WTC11 (cell line): ENCODE data around the gene LAMP1. TPM values are rescaled to one million over a fixed set of nuclear protein-coding genes. Genes with fewer than 3 reads are reported as not detected.

Source experiments
- ATAC-seq: fragments of 200-7000 bp; cut with Tn5 transposase; 2 replicates; pipeline ENCODE4 v1.10.0; 2021; ENCODE audit warnings: mild to moderate bottlenecking, moderate library complexity
- CTCF ChIA-PET: fragments of 300-600 bp; sonication (Branson Sonifier 250); formaldehyde crosslinking; loops from one replicate; lab custom pipeline; 2021; ENCODE audit warnings: antibody characterized with exemption; lab: Charles Lee
- POLR2A ChIA-PET: fragments of 350-600 bp; sonication (Branson Sonifier 250); formaldehyde crosslinking; loops from one replicate; lab custom pipeline; 2021; ENCODE audit warnings: antibody characterized with exemption; lab: Charles Lee
- DNase-seq: peaks from one replicate; pipeline ENCODE4 v3.0.0; 2021; ENCODE audit warnings: low spot score
- H3K27ac Mint-ChIP-seq: 2 replicates; pipeline ENCODE4 v1.8.0; 2021; ENCODE audit warnings: mixed read lengths
- H3K27me3 Mint-ChIP-seq: 2 replicates; pipeline ENCODE4 v1.8.0; 2021; ENCODE audit warnings: low read depth, mild to moderate bottlenecking, moderate library complexity, mixed read lengths
- H3K36me3 Mint-ChIP-seq: 2 replicates; pipeline ENCODE4 v1.8.0; 2021; ENCODE audit warnings: mixed read lengths
- H3K4me1 Mint-ChIP-seq: 2 replicates; pipeline ENCODE4 v1.8.0; 2022; ENCODE audit warnings: mixed read lengths
- H3K4me3 Mint-ChIP-seq: 2 replicates; pipeline ENCODE4 v1.8.0; 2021; ENCODE audit warnings: mild to moderate bottlenecking, moderate library complexity, mixed read lengths
- H3K9me3 Mint-ChIP-seq: 2 replicates; pipeline ENCODE4 v1.8.0; 2021; ENCODE audit warnings: mixed read lengths
- ATF1 ChIP-seq: sonication (generic); formaldehyde crosslinking; IDR thresholded peaks from 2 replicates; pipeline ENCODE4 v1.8.1; 2023; ENCODE audit warnings: mild to moderate bottlenecking, moderate library complexity, missing genetic modification reagents
- ATF2 ChIP-seq: sonication (generic); formaldehyde crosslinking; IDR thresholded peaks from 2 replicates; pipeline ENCODE4 v1.8.1; 2022; ENCODE audit warnings: low read depth, missing genetic modification reagents, borderline replicate concordance
- ATF6 ChIP-seq: sonication (generic); formaldehyde crosslinking; IDR thresholded peaks from 2 replicates; pipeline ENCODE4 v1.8.1; 2023; ENCODE audit warnings: mild to moderate bottlenecking, missing genetic modification reagents
- E2F1 ChIP-seq: sonication (generic); formaldehyde crosslinking; IDR thresholded peaks from 2 replicates; pipeline ENCODE4 v1.8.0; 2022; ENCODE audit warnings: mild to moderate bottlenecking, missing genetic modification reagents
- GRHL2 ChIP-seq: fragments of 250-450 bp; sonication (Bioruptor Pico); IDR thresholded peaks from 2 replicates; pipeline ENCODE4 v1.8.0; 2022; ENCODE audit warnings: mild to moderate bottlenecking, moderate library complexity; ENCODE audit not compliant: insufficient replicate concordance, severe bottlenecking
- GTF2I ChIP-seq: fragments of 250-450 bp; sonication (Bioruptor Pico); conservative IDR thresholded peaks from 2 replicates; pipeline ENCODE4 v1.4.0; 2021; ENCODE audit warnings: mild to moderate bottlenecking
- JAZF1 ChIP-seq: fragments of 250-450 bp; sonication (Bioruptor Pico); IDR thresholded peaks from 2 replicates; pipeline ENCODE4 v1.9.0; 2021; ENCODE audit warnings: moderate library complexity, mild to moderate bottlenecking, inconsistent platforms
- NFATC4 ChIP-seq: fragments of 250-450 bp; sonication (Bioruptor Pico); IDR thresholded peaks from 2 replicates; pipeline ENCODE4 v1.9.0; 2021; ENCODE audit warnings: mild to moderate bottlenecking
- NFE2L1 ChIP-seq: sonication (generic); formaldehyde crosslinking; IDR thresholded peaks from 2 replicates; pipeline ENCODE4 v1.8.1; 2023; ENCODE audit warnings: missing genetic modification reagents
- NR3C1 ChIP-seq: sonication (generic); formaldehyde crosslinking; conservative IDR thresholded peaks from 2 replicates; pipeline ENCODE4 v1.8.1; 2023; ENCODE audit warnings: low read depth, mild to moderate bottlenecking, missing genetic modification reagents
- PRRX2 ChIP-seq: fragments of 250-450 bp; sonication (Bioruptor Pico); IDR thresholded peaks from 2 replicates; pipeline ENCODE4 v1.8.0; 2021; ENCODE audit warnings: mild to moderate bottlenecking
- SMAD3 ChIP-seq: sonication (generic); formaldehyde crosslinking; IDR thresholded peaks from 2 replicates; pipeline ENCODE4 v1.8.0; 2022; ENCODE audit warnings: missing genetic modification reagents, mild to moderate bottlenecking, borderline replicate concordance
- SP1 ChIP-seq: sonication (generic); formaldehyde crosslinking; conservative IDR thresholded peaks from 2 replicates; pipeline ENCODE4 v1.8.1; 2022; ENCODE audit warnings: missing genetic modification reagents
- ZNF281 ChIP-seq: sonication (generic); formaldehyde crosslinking; IDR thresholded peaks from 2 replicates; pipeline ENCODE4 v1.8.0; 2023; ENCODE audit warnings: mild to moderate bottlenecking, missing genetic modification reagents
- ZNF317 ChIP-seq: sonication (generic); formaldehyde crosslinking; IDR thresholded peaks from 2 replicates; pipeline ENCODE4 v1.8.1; 2023; ENCODE audit warnings: low read depth, mild to moderate bottlenecking, moderate library complexity, missing genetic modification reagents, borderline replicate concordance
- total RNA-seq: library from RNA; stranded (reverse); gene quantifications from 3 replicates; pipeline ENCODE4 v1.2.3, GENCODE V29; 2021
- TF ChIP-seq, protein P1 (sequence below): sonication (generic); formaldehyde crosslinking; IDR thresholded peaks from 2 replicates; pipeline ENCODE4 v1.8.0; 2023; ENCODE audit warnings: missing genetic modification reagents, mild to moderate bottlenecking, borderline replicate concordance

Gene LAMP1
- total RNA-seq, 1 experiment from 2014 or later = 150 TPM

DNA sequence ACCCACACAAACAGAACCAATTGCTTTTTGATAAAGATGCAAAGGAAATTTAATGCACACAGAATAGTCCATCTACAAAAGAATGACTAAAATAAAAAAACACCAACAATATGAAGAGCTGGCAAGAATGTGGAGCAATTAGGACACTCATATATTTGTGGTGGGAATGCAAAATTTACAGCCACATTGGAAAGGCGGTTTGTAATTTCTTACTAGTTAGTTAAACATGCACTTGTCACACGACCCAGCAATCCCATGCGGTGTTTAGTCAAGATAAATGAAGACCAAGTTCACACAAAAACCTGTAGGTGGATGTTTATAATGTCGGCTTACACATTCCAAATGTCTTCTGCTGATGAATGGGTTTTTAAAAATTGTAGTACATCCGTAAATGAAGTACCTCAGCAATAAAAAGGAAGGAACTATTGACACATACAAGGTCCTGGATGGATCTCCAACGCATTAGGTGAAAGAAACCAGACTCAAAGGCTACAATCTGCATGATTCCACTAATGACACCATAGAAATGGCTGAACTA lies 61.7 kb downstream of the LAMP1 start:
- CTCF ChIA-PET = interaction anchor here (1.2 to 1.6 kb wide), 2 partner anchors 32 to 35 kb away, joined by 3 to 4 read pairs; no protein-coding TSS in a partner anchor
- POLR2A ChIA-PET = no interaction called here
- ATAC-seq = no peak
- H3K36me3 Mint-ChIP-seq = peaks cover 39% of the 10 kb centered on the region
- H3K27ac Mint-ChIP-seq = peak overlapping the region; percentile 62; the same call in 1 of the 2 replicates
- TF ChIP-seq, protein P1, sequence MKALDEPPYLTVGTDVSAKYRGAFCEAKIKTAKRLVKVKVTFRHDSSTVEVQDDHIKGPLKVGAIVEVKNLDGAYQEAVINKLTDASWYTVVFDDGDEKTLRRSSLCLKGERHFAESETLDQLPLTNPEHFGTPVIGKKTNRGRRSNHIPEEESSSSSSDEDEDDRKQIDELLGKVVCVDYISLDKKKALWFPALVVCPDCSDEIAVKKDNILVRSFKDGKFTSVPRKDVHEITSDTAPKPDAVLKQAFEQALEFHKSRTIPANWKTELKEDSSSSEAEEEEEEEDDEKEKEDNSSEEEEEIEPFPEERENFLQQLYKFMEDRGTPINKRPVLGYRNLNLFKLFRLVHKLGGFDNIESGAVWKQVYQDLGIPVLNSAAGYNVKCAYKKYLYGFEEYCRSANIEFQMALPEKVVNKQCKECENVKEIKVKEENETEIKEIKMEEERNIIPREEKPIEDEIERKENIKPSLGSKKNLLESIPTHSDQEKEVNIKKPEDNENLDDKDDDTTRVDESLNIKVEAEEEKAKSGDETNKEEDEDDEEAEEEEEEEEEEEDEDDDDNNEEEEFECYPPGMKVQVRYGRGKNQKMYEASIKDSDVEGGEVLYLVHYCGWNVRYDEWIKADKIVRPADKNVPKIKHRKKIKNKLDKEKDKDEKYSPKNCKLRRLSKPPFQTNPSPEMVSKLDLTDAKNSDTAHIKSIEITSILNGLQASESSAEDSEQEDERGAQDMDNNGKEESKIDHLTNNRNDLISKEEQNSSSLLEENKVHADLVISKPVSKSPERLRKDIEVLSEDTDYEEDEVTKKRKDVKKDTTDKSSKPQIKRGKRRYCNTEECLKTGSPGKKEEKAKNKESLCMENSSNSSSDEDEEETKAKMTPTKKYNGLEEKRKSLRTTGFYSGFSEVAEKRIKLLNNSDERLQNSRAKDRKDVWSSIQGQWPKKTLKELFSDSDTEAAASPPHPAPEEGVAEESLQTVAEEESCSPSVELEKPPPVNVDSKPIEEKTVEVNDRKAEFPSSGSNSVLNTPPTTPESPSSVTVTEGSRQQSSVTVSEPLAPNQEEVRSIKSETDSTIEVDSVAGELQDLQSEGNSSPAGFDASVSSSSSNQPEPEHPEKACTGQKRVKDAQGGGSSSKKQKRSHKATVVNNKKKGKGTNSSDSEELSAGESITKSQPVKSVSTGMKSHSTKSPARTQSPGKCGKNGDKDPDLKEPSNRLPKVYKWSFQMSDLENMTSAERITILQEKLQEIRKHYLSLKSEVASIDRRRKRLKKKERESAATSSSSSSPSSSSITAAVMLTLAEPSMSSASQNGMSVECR (CRISPR knock-in tag) = no peak
- no peak for TF ChIP-seq ZNF317 (CRISPR knock-in tag)
- no peak for TF ChIP-seq SP1 (CRISPR knock-in tag)
- no peak for TF ChIP-seq GRHL2 (CRISPR knock-in tag)
- no peak for TF ChIP-seq ATF6 (CRISPR knock-in tag)
- TF ChIP-seq SMAD3 = no peak
- TF ChIP-seq NR3C1 (CRISPR knock-in tag) = no peak
- no peaks in the 10 kb centered on the region for H3K27me3 Mint-ChIP-seq
- no peaks in the 10 kb centered on the region for H3K9me3 Mint-ChIP-seq
- H3K4me3 Mint-ChIP-seq = no peak overlapping the region
- DNase-seq = no peak
- H3K4me1 Mint-ChIP-seq = peaks cover 3% of the 10 kb centered on the region; the same call in 1 of the 2 replicates

DNA sequence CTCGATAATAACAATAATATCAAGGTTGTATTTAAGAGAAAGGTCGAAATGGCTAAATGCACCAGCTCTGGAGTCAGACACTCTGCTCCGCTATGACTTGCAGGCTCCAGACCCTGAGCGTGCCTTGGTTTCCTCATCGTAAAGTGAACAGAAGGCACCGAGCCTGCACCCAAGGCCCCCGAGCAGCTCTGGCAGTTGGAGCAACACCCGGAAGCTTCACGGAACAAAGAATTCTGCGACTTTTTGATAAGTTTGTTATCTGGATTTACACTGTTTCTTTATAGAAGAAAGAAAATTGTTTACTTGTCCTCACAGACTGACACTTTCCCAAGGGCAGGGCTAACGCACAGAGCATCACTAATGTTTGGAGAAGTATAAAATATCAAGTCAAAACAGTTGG lies 62.5 kb downstream of the LAMP1 start:
- Mint-ChIP-seq H3K4me1 (peaks cover 3% of the 10 kb centered on the region; the same call in 1 of the 2 replicates), H3K27ac (no peak overlapping the region), H3K27me3 (no peaks in the 10 kb centered on the region), H3K9me3 (no peaks in the 10 kb centered on the region), H3K4me3 (no peak overlapping the region), H3K36me3 (peaks cover 33% of the 10 kb centered on the region)
- POLR2A ChIA-PET = no interaction called here
- no peak for DNase-seq
- TF ChIP-seq NFE2L1 (CRISPR knock-in tag) (no peak), ATF1 (CRISPR knock-in tag) (no peak), ATF2 (CRISPR knock-in tag) (no peak), E2F1 (CRISPR knock-in tag) (no peak), ZNF281 (no peak), NFATC4 (CRISPR knock-in tag) (no peak), GTF2I (CRISPR knock-in tag) (no peak), PRRX2 (no peak), JAZF1 (CRISPR knock-in tag) (no peak)
- CTCF ChIA-PET = interaction anchor here (1.2 to 1.9 kb wide), 3 partner anchors 10 to 34 kb away, joined by 3 to 5 read pairs (median 4); no protein-coding TSS in a partner anchor
- ATAC-seq = no peak
